ENCODE data around the gene SNX10. TPM values are rescaled to one million over a fixed set of nuclear protein-coding genes. Genes with fewer than 3 reads are reported as not detected.

Gene SNX10
- total and polyA plus RNA-seq, 2 of the 4 experiments (the other 2 are of a cell fraction): not detected

DNA sequence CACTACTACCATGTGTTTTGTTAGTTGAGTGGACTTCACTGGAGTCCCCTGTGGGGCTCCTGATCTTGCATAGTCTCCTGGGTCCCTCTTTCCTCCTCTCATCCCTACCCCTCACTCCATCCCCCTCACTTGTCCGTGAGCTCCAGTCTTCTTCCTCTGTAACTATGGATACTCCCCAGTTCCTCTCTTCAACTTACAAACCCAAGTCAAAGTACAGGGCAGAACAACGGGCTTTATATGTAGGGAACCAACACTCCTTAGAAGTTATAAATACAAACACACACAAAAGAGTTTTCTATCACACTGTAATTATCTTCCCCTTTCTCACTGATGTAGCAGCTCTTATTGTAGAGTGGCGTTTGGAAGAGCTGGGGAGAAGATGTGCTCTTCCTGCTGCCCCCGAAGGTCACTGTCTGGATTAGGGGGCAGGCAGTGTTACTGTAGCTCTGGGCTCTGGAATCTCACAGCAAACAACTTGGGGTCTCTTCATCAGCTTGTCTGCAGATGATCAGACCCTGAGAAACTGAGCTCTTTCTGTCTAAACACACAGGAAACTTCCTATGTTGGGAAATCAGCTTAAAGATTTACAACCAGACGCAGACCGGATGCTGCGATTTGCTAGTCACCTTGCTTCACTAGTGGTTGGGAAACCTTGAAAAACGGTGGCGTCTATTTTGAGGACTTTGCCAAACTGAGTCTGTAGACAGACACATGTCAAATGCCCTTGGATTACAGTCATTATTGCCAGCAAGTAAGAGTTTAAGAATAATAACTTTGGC, 13.6 kb downstream of the SNX10 start:
- Histone ChIP-seq H3K56ac (ENCODE audit: extremely low read depth, insufficient read depth, low read length) (no peak overlapping the region), H3K4me2 (ENCODE audit: low read depth, low read length) (no peak overlapping the region), H4K91ac (ENCODE audit: insufficient read depth, low read depth, low read length) (no peak overlapping the region), H3K36me3 (ENCODE audit: control insufficient read depth, insufficient read depth, low read length) (no peaks in the 10 kb centered on the region), H3K27ac (ENCODE audit: insufficient read depth, low read length) (no peak overlapping the region), H2BK15ac (ENCODE audit: low read depth, low read length) (no peak overlapping the region), H2AK5ac (ENCODE audit: low read depth, low read length) (no peak overlapping the region), H3K79me1 (ENCODE audit: low read depth in 1 of 2, low read length in 2 of 2) (no peaks in the 10 kb centered on the region), H3K27me3 (ENCODE audit: control insufficient read depth, insufficient read depth, low read length) (no peaks in the 10 kb centered on the region; the same call in 1 of the 2 replicates), H3K4me1 (ENCODE audit: control insufficient read depth, insufficient read depth, low read length) (no peaks in the 10 kb centered on the region), H2AFZ (replicated peaks; ENCODE audit: low read length, poor library complexity) (no peak overlapping the region), H2AK9ac (replicated peaks; ENCODE audit: low read depth, low read length, poor library complexity) (no peak overlapping the region), H4K5ac (ENCODE audit: low read depth, low read length) (no peak overlapping the region), H4K20me1 (ENCODE audit: insufficient read depth, low read length) (no peaks in the 10 kb centered on the region), H3K9ac (ENCODE audit: low read depth, low read length) (no peak overlapping the region), H2BK120ac (ENCODE audit: low read depth, low read length) (no peak overlapping the region), H2BK5ac (ENCODE audit: low read depth, low read length, poor library complexity, severe bottlenecking) (no peak overlapping the region), H3K4ac (ENCODE audit: low read depth, low read length) (no peak overlapping the region), H2BK20ac (ENCODE audit: low read depth, low read length) (no peak overlapping the region), H4K8ac (ENCODE audit: low read depth in 2 of 2, low read length in 2 of 2) (no peak overlapping the region), H3K4me3 (ENCODE audit: insufficient read depth, low read depth, low read length) (no peak overlapping the region), H3K9me1 (ENCODE audit: insufficient read depth, low read length) (no peaks in the 10 kb centered on the region), H3K14ac (replicated peaks; ENCODE audit: low read depth, low read length) (no peak overlapping the region), H3K9me3 (ENCODE audit: control insufficient read depth, insufficient read depth, low read length) (no peaks in the 10 kb centered on the region), H3K18ac (ENCODE audit: low read depth, low read length) (no peak overlapping the region), H3K23ac (ENCODE audit: low read depth, low read length) (no peak overlapping the region)
- no TSS peak for BruUV-seq (replicated peaks)
- 80% methylated on average over 1 of the region's 9 CpGs; no CpG with 5 or more reads in 1 of the 2 experiments for WGBS, 2 experiments (ENCODE audit: extremely low coverage in 2 of 2, insufficient read length in 1 of 2)
- in situ Hi-C loops (cut with MboI; ENCODE audit: low sequenced_read_pairs): no loop called here
- ATAC-seq (ENCODE audit: low read depth) (no peak), DNase-seq (no peak)
- intact Hi-C loops (cut with micrococcal nuclease): no loop called here
- dilution Hi-C loops (cut with HindIII; ENCODE audit: low sequenced_read_pairs, unreplicated experiment): no loop called here
- ChIA-PET CTCF (no interaction called here), POLR2A (ENCODE audit: unreplicated experiment) (no interaction called here)
- TF ChIP-seq RFX5 (IDR thresholded peaks at IDR 0.05; ENCODE audit: low read depth, low read length): no peak
- TF ChIP-seq MAFK (IDR thresholded peaks at IDR 0.05; ENCODE audit: low read depth, low read length): no peak
- no peak for TF ChIP-seq RCOR1 (IDR thresholded peaks at IDR 0.05; ENCODE audit: insufficient replicate concordance, low read length)
- no peak for TF ChIP-seq ELK1 (IDR thresholded peaks at IDR 0.05; ENCODE audit: borderline replicate concordance, low read depth, low read length)
- TF ChIP-seq FOS (IDR thresholded peaks at IDR 0.05; ENCODE audit: low read depth, low read length): no peak
- TF ChIP-seq POLR2A (IDR thresholded peaks at IDR 0.05; ENCODE audit: low read depth, low read length): no peak
- TF ChIP-seq USF2 (IDR thresholded peaks at IDR 0.05; ENCODE audit: low read depth, low read length): no peak
- no peak for TF ChIP-seq CEBPB (IDR thresholded peaks at IDR 0.05; ENCODE audit: low read depth, low read length)
- no peak for TF ChIP-seq RAD21 (IDR thresholded peaks at IDR 0.05; ENCODE audit: low read length)
- no peak for TF ChIP-seq MXI1 (IDR thresholded peaks at IDR 0.05; ENCODE audit: borderline replicate concordance, low read depth, low read length)
- TF ChIP-seq NFE2L2 (IDR thresholded peaks at IDR 0.05; ENCODE audit: low read depth, low read length): no peak
- no peak for TF ChIP-seq SMC3 (IDR thresholded peaks at IDR 0.05; ENCODE audit: low read depth, low read length)
- no peak for TF ChIP-seq CTCF (conservative IDR thresholded peaks at IDR 0.05; ENCODE audit: low read depth, low read length)
- no peak for TF ChIP-seq MAZ (IDR thresholded peaks at IDR 0.05; ENCODE audit: borderline replicate concordance, low read depth, low read length)
- TF ChIP-seq CHD1 (IDR thresholded peaks at IDR 0.05; ENCODE audit: low read depth, low read length): no peak
- TF ChIP-seq BHLHE40 (IDR thresholded peaks at IDR 0.05; ENCODE audit: low read depth, low read length): no peak

Measured in IMR-90 (cell line).